CD4-positive, alpha-beta T cell treated with Interferon gamma for 1 hour (primary cell): ENCODE results near the gene ANKRD13A.

ENCODE experiments used
- DNase-seq: peaks from one replicate; pipeline ENCODE4 v3.0.0-alpha.2; 2020

Gene ANKRD13A

GRCh38 chr12:110088936-110089335, 89.7 kb downstream of the ANKRD13A start:
- no peak for DNase-seq
